HepG2 (cell line): ENCODE measurements around the gene HNRNPC. TPM values are rescaled to one million over a fixed set of nuclear protein-coding genes. Genes with fewer than 3 reads are reported as not detected.

Experiments used
- ATAC-seq: fragments of 200-7000 bp; cut with Tn5 transposase; 3 replicates; pipeline ENCODE4 v1.9.1; 2020; ENCODE audit warnings: mild to moderate bottlenecking, moderate library complexity
- BruUV-seq: library from RNA; stranded (reverse); fragments of 400-500 nt; replicated peaks from 2 replicates; lab custom pipeline; 2021; lab: Mats Ljungman, UMichigan
- CTCF ChIA-PET: fragments of 300-600 bp; formaldehyde crosslinking; extraction: SDS; loops from one replicate; lab custom pipeline; 2021; ENCODE audit warnings: low total read pairs, inconsistent platforms, low intra/inter-chr PET ratio; lab: Yijun Ruan, JAX
- POLR2A ChIA-PET: fragments of 350-600 bp; sonication (Branson Sonifier 250); formaldehyde crosslinking; loops from one replicate; lab custom pipeline; 2020; ENCODE audit warnings: antibody characterized with exemption, inconsistent platforms; lab: Yijun Ruan, JAX
- DNase-seq: peaks from one replicate; pipeline ENCODE4 v3.0.0-alpha.2; 2015; ENCODE audit warnings: low spot score
- FAIRE-seq: peaks from 3 replicates; lab custom pipeline; 2011; peaks lifted over from hg19 to GRCh38; lab: Jason Lieb, UNC
- H2AFZ ChIP-seq: one replicate; pipeline ENCODE4 v1.6.1; 2011; ENCODE audit warnings: low read length, inconsistent platforms
- H3K27ac ChIP-seq: fragments of 300-600 bp; 3 replicates; pipeline ENCODE4 v1.8.0; 2011; ENCODE audit warnings: mixed run types, mild to moderate bottlenecking, mixed read lengths, low read length, inconsistent platforms; ENCODE audit not compliant: insufficient read depth; ENCODE audit errors: extremely low read length
- H3K27me3 ChIP-seq, 2 experiments: fragments of 200-600 bp in 1 of 2; 2 replicates in 1 of 2; 3 replicates in 1 of 2; pipeline versions ENCODE4 v1.6.0 to v1.8.0; 2011; ENCODE audit warnings: low read length in 2 of 2, mild to moderate bottlenecking in 2 of 2, moderate library complexity in 2 of 2, inconsistent platforms in 1 of 2; ENCODE audit not compliant: insufficient read depth in 2 of 2, control insufficient read depth in 1 of 2
- H3K36me3 ChIP-seq, 2 experiments: fragments of 200-600 bp in 1 of 2; replicated peaks in 1 of 2; 2 replicates in 1 of 2; 3 replicates in 1 of 2; pipeline versions ENCODE4 v1.5.1 to v1.8.0; 2011; ENCODE audit warnings: low read length in 2 of 2, inconsistent platforms in 1 of 2; ENCODE audit not compliant: insufficient read depth in 2 of 2, control insufficient read depth in 1 of 2
- H3K4me1 ChIP-seq: 2 replicates; pipeline ENCODE4 v1.5.1; 2012; ENCODE audit warnings: low read length, inconsistent platforms; ENCODE audit not compliant: insufficient read depth
- H3K4me2 ChIP-seq: 2 replicates; pipeline ENCODE4 v1.6.0; 2011; ENCODE audit warnings: low read depth, low read length, inconsistent platforms
- H3K4me3 ChIP-seq, 3 experiments: fragments of 200-600 bp in 1 of 3; sonication (generic), shearing (Covaris generic) in 1 of 3; replicated peaks in 1 of 3; 2 replicates each; pipeline ENCODE4 v1.5.1; 2011 to 2016; ENCODE audit warnings: low read length in 3 of 3, inconsistent platforms in 2 of 3, low read depth in 2 of 3, mild to moderate bottlenecking in 2 of 3, control low read depth in 1 of 3, mixed read lengths in 1 of 3; ENCODE audit not compliant: insufficient read depth in 1 of 3
- H3K79me2 ChIP-seq: one replicate; pipeline ENCODE4 v1.6.1; 2011; ENCODE audit warnings: low read length, inconsistent platforms; ENCODE audit not compliant: insufficient read depth
- H3K9ac ChIP-seq: 2 replicates; pipeline ENCODE4 v1.6.0; 2011; ENCODE audit warnings: mild to moderate bottlenecking, low read depth, low read length, inconsistent platforms; ENCODE audit not compliant: insufficient read depth
- H3K9me3 ChIP-seq: 2 replicates; pipeline ENCODE4 v1.5.1; 2012; ENCODE audit warnings: mild to moderate bottlenecking, low read length
- H4K20me1 ChIP-seq: 2 replicates; pipeline ENCODE4 v1.6.0; 2011; ENCODE audit warnings: inconsistent platforms, mild to moderate bottlenecking, low read length, moderate library complexity; ENCODE audit not compliant: insufficient read depth
- FUBP1 ChIP-seq: sonication (generic); formaldehyde crosslinking; IDR thresholded peaks from 2 replicates; pipeline ENCODE4 v1.5.1; 2020; ENCODE audit warnings: missing genetic modification reagents, mild to moderate bottlenecking, borderline replicate concordance
- NKX3-1 ChIP-seq: sonication (generic); formaldehyde crosslinking; IDR thresholded peaks from 2 replicates; pipeline ENCODE4 v1.5.0; 2020; ENCODE audit warnings: missing genetic modification reagents
- PHF5A ChIP-seq: IDR thresholded peaks from one replicate; pipeline ENCODE4 v1.6.1; 2018; ENCODE audit warnings: low read depth, missing genetic modification reagents; ENCODE audit not compliant: unreplicated experiment
- PLRG1 ChIP-seq: fragments of 450-650 bp; conservative IDR thresholded peaks from 2 replicates; pipeline ENCODE4 v1.6.1; 2016
- SUZ12 ChIP-seq: fragments of 150-350 bp; IDR thresholded peaks from 2 replicates; pipeline ENCODE4 v1.6.1; 2014; ENCODE audit warnings: low read depth, low read length
- ZBTB49 ChIP-seq: sonication (generic); formaldehyde crosslinking; IDR thresholded peaks from 2 replicates; pipeline ENCODE4 v1.4.0; 2020; ENCODE audit warnings: missing genetic modification reagents, borderline replicate concordance
- ZNF230 ChIP-seq: sonication (generic); formaldehyde crosslinking; IDR thresholded peaks from 2 replicates; pipeline ENCODE4 v1.4.0; 2020; ENCODE audit warnings: mild to moderate bottlenecking, missing genetic modification reagents
- ZNF33A ChIP-seq: sonication (generic); formaldehyde crosslinking; IDR thresholded peaks from 2 replicates; pipeline ENCODE4 v1.5.1; 2020; ENCODE audit warnings: missing genetic modification reagents, mild to moderate bottlenecking, moderate library complexity, borderline replicate concordance
- ZNF468 ChIP-seq: sonication (generic); formaldehyde crosslinking; IDR thresholded peaks from 2 replicates; pipeline ENCODE4 v1.8.0; 2022; ENCODE audit warnings: mild to moderate bottlenecking, moderate library complexity, missing genetic modification reagents
- ZNF746 ChIP-seq: sonication (generic); formaldehyde crosslinking; IDR thresholded peaks from 2 replicates; pipeline ENCODE4 v1.8.0; 2022; ENCODE audit warnings: mild to moderate bottlenecking, missing genetic modification reagents
- WGBS: methylation state at CpG from one replicate; pipeline ENCODE4 v1.1.6; 2017; ENCODE audit warnings: low lambda C conversion rate; 5-methylcytosine and 5-hydroxymethylcytosine counted together
- in situ Hi-C: cut with HindIII; loops from 2 replicates; pipeline ENCODE4 v1.10.0; 2017; ENCODE audit warnings: low pct_unique_long_range_greater_than_20kb; ENCODE audit not compliant: extremely low pct_ligation_motif_present
- intact Hi-C: fragments of 100-400 bp; cut with micrococcal nuclease; formaldehyde crosslinking; loops from one replicate; pipeline ENCODE4 v1.10.0; 2022; ENCODE audit not compliant: unreplicated experiment
- polyA plus RNA-seq, 8 experiments: library from polyadenylated mRNA; depleted of rRNA in 3 of 8; stranded (reverse) in 7 of 8; unstranded in 1 of 8; fragments of >200 nt; fragmentation: Illumina TruSeq in 4 of 8; extraction: Trizol in 4 of 8; gene quantifications; 2 replicates each; pipeline versions ENCODE4 v1.2.1 to v1.2.3, GENCODE V29; 2011 to 2016; ENCODE audit warnings: low read depth in 4 of 8, missing spikeins in 1 of 8, mixed read lengths in 1 of 8; ENCODE audit not compliant: insufficient read depth in 1 of 8
- total RNA-seq, 5 experiments: library from RNA; depleted of rRNA; stranded (reverse); fragments of >200 nt; fragmentation: Illumina TruSeq; extraction: Trizol; gene quantifications; 2 replicates each; pipeline ENCODE4 v1.2.3, GENCODE V29; 2016; ENCODE audit warnings: low read depth in 1 of 5
- TF ChIP-seq, protein P1 (sequence below): sonication (generic); formaldehyde crosslinking; IDR thresholded peaks from 2 replicates; pipeline ENCODE4 v1.4.0; 2020; ENCODE audit warnings: missing genetic modification reagents, borderline replicate concordance

HNRNPC gene
- total and polyA plus RNA-seq, 2 of the 13 experiments (the other 11 are each of a cell fraction or from before 2014, with no cell fraction given), result 628 to 1,099 TPM

- TF ChIP-seq, protein P1, sequence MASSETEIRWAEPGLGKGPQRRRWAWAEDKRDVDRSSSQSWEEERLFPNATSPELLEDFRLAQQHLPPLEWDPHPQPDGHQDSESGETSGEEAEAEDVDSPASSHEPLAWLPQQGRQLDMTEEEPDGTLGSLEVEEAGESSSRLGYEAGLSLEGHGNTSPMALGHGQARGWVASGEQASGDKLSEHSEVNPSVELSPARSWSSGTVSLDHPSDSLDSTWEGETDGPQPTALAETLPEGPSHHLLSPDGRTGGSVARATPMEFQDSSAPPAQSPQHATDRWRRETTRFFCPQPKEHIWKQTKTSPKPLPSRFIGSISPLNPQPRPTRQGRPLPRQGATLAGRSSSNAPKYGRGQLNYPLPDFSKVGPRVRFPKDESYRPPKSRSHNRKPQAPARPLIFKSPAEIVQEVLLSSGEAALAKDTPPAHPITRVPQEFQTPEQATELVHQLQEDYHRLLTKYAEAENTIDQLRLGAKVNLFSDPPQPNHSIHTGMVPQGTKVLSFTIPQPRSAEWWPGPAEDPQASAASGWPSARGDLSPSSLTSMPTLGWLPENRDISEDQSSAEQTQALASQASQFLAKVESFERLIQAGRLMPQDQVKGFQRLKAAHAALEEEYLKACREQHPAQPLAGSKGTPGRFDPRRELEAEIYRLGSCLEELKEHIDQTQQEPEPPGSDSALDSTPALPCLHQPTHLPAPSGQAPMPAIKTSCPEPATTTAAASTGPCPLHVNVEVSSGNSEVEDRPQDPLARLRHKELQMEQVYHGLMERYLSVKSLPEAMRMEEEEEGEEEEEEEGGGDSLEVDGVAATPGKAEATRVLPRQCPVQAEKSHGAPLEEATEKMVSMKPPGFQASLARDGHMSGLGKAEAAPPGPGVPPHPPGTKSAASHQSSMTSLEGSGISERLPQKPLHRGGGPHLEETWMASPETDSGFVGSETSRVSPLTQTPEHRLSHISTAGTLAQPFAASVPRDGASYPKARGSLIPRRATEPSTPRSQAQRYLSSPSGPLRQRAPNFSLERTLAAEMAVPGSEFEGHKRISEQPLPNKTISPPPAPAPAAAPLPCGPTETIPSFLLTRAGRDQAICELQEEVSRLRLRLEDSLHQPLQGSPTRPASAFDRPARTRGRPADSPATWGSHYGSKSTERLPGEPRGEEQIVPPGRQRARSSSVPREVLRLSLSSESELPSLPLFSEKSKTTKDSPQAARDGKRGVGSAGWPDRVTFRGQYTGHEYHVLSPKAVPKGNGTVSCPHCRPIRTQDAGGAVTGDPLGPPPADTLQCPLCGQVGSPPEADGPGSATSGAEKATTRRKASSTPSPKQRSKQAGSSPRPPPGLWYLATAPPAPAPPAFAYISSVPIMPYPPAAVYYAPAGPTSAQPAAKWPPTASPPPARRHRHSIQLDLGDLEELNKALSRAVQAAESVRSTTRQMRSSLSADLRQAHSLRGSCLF (CRISPR knock-in tag), result no peak
- no peak for TF ChIP-seq ZNF468 (CRISPR knock-in tag)
- TF ChIP-seq SUZ12, result no peak
- TF ChIP-seq ZNF746 (CRISPR knock-in tag), result no peak
- TF ChIP-seq PLRG1, result no peak
- TF ChIP-seq ZNF230 (CRISPR knock-in tag), result no peak
These were observed 42.4 kb upstream of the HNRNPC start (continued) for GRCh38 chr14:21311614-21312013.

- no peaks in the 10 kb centered on the region for H3K36me3 ChIP-seq
- FAIRE-seq, result no peak
- in situ Hi-C loops, result no loop called here
- BruUV-seq, result no TSS peak
- peaks cover 50% of the 10 kb centered on the region for H3K4me1 ChIP-seq
- H2AFZ ChIP-seq, result no peak overlapping the region
- no peak overlapping the region for H3K4me3 ChIP-seq
- H3K9ac ChIP-seq, result no peak overlapping the region
- WGBS, result 97% methylated on average over 3 of the region's 3 CpGs
- DNase-seq, result no peak
- no peak overlapping the region for H3K27ac ChIP-seq
- TF ChIP-seq ZBTB49 (CRISPR knock-in tag) (no peak), NKX3-1 (CRISPR knock-in tag) (no peak), PHF5A (CRISPR knock-in tag) (no peak), ZNF33A (CRISPR knock-in tag) (no peak), FUBP1 (CRISPR knock-in tag) (no peak)
- TF ChIP-seq, all 625 proteins: peak for 0
- Histone ChIP-seq H3K79me2 (no peaks in the 10 kb centered on the region), H3K27me3 (no peaks in the 10 kb centered on the region; a peak in 1 of 5 replicates), H4K20me1 (no peaks in the 10 kb centered on the region), H3K4me2 (no peak overlapping the region), H3K9me3 (no peaks in the 10 kb centered on the region)
- intact Hi-C loops, result loop anchor here (2.0 kb wide), 1 partner anchor 41 kb away; the partner anchor contains the start of gene HNRNPC
- ChIA-PET CTCF (no interaction called here), POLR2A (interaction anchor here (1.3 to 2.8 kb wide), 6 partner anchors 32 to 202 kb away, joined by 3 to 11 read pairs (median 5); partner anchors contain the start of gene METTL3)
- no peak for ATAC-seq
These were observed 40.7 kb upstream of the HNRNPC start for GRCh38 chr14:21309956-21310355.
